HepG2 (cell line): ENCODE data around the gene ERCC5. TPM values are rescaled to one million over a fixed set of nuclear protein-coding genes. Genes with fewer than 3 reads are reported as not detected.
A peak's percentile ranks its signal among the peaks of the same experiment; 100 is the strongest.

Experiments used
- CREB1 ChIP-seq, 2 experiments: fragments of 450-650 bp in 1 of 2; IDR thresholded peaks; 2 replicates each; pipeline ENCODE4 v1.6.1; 2016 to 2017; ENCODE audit warnings: control low read depth in 1 of 2, mild to moderate bottlenecking in 1 of 2, missing compliant biosample characterization in 1 of 2, missing genetic modification characterization in 1 of 2
- ELF4 ChIP-seq: sonication (generic); formaldehyde crosslinking; IDR thresholded peaks from 2 replicates; pipeline ENCODE4 v1.5.0; 2020; ENCODE audit warnings: missing genetic modification reagents, mild to moderate bottlenecking, moderate library complexity, borderline replicate concordance
- MED13 ChIP-seq: sonication (generic); formaldehyde crosslinking; IDR thresholded peaks from 2 replicates; pipeline ENCODE4 v1.5.0; 2020; ENCODE audit warnings: missing genetic modification reagents
- MTF2 ChIP-seq: sonication (generic); formaldehyde crosslinking; IDR thresholded peaks from 2 replicates; pipeline ENCODE4 v1.5.0; 2020; ENCODE audit warnings: missing genetic modification reagents, borderline replicate concordance
- NFATC3 ChIP-seq: sonication (generic); formaldehyde crosslinking; IDR thresholded peaks from 2 replicates; pipeline ENCODE4 v1.5.1; 2020; ENCODE audit warnings: mild to moderate bottlenecking, missing genetic modification reagents
- PCBP1 ChIP-seq: fragments of 200-400 bp; formaldehyde crosslinking; IDR thresholded peaks from 2 replicates; pipeline ENCODE4 v1.6.1; 2017; ENCODE audit warnings: mild to moderate bottlenecking, low read depth, low read length, borderline replicate concordance
- PRMT3 ChIP-seq: sonication (generic); formaldehyde crosslinking; IDR thresholded peaks from 2 replicates; pipeline ENCODE4 v1.8.1; 2022; ENCODE audit warnings: low read depth, mild to moderate bottlenecking, moderate library complexity, missing genetic modification reagents, borderline replicate concordance
- RBAK ChIP-seq: sonication (generic); formaldehyde crosslinking; IDR thresholded peaks from 2 replicates; pipeline ENCODE4 v1.5.1; 2020; ENCODE audit warnings: mild to moderate bottlenecking, missing genetic modification reagents
- SP5 ChIP-seq: IDR thresholded peaks from 2 replicates; pipeline ENCODE4 v1.6.1; 2016; ENCODE audit warnings: low read depth, borderline replicate concordance
- ZNF224 ChIP-seq: sonication (generic); formaldehyde crosslinking; IDR thresholded peaks from 2 replicates; pipeline ENCODE4 v1.5.0; 2020; ENCODE audit warnings: mild to moderate bottlenecking, missing genetic modification reagents
- ZNF230 ChIP-seq: sonication (generic); formaldehyde crosslinking; IDR thresholded peaks from 2 replicates; pipeline ENCODE4 v1.4.0; 2020; ENCODE audit warnings: mild to moderate bottlenecking, missing genetic modification reagents
- ZNF441 ChIP-seq: sonication (generic); formaldehyde crosslinking; IDR thresholded peaks from 2 replicates; pipeline ENCODE4 v1.7.0; 2021; ENCODE audit warnings: missing genetic modification reagents, borderline replicate concordance
- ZNF484 ChIP-seq: sonication (generic); formaldehyde crosslinking; IDR thresholded peaks from 2 replicates; pipeline ENCODE4 v1.5.1; 2020; ENCODE audit warnings: mild to moderate bottlenecking, low read depth, missing genetic modification reagents, borderline replicate concordance
- ZNF547 ChIP-seq: sonication (generic); formaldehyde crosslinking; IDR thresholded peaks from 2 replicates; pipeline ENCODE4 v1.5.1; 2020; ENCODE audit warnings: mild to moderate bottlenecking, missing genetic modification reagents
- ZNF619 ChIP-seq: sonication (generic); formaldehyde crosslinking; IDR thresholded peaks from 2 replicates; pipeline ENCODE4 v1.4.0; 2020; ENCODE audit warnings: mild to moderate bottlenecking, missing genetic modification reagents
- polyA plus RNA-seq, 8 experiments: library from polyadenylated mRNA; depleted of rRNA in 3 of 8; stranded (reverse) in 7 of 8; unstranded in 1 of 8; fragments of >200 nt; fragmentation: Illumina TruSeq in 4 of 8; extraction: Trizol in 4 of 8; gene quantifications; 2 replicates each; pipeline versions ENCODE4 v1.2.1 to v1.2.3, GENCODE V29; 2011 to 2016; ENCODE audit warnings: low read depth in 4 of 8, missing spikeins in 1 of 8, mixed read lengths in 1 of 8; ENCODE audit not compliant: insufficient read depth in 1 of 8
- total RNA-seq, 5 experiments: library from RNA; depleted of rRNA; stranded (reverse); fragments of >200 nt; fragmentation: Illumina TruSeq; extraction: Trizol; gene quantifications; 2 replicates each; pipeline ENCODE4 v1.2.3, GENCODE V29; 2016; ENCODE audit warnings: low read depth in 1 of 5
- TF ChIP-seq, protein P1 (sequence below): sonication (generic); formaldehyde crosslinking; IDR thresholded peaks from 2 replicates; pipeline ENCODE4 v1.9.0; 2021; ENCODE audit warnings: mild to moderate bottlenecking, missing genetic modification reagents
- TF ChIP-seq, protein P2 (sequence below): sonication (generic); formaldehyde crosslinking; IDR thresholded peaks from 2 replicates; pipeline ENCODE4; 2020; ENCODE audit warnings: missing genetic modification reagents, mild to moderate bottlenecking, borderline replicate concordance
- TF ChIP-seq, protein P3 (sequence below): sonication (generic); formaldehyde crosslinking; IDR thresholded peaks from 2 replicates; pipeline ENCODE4 v1.8.0; 2022; ENCODE audit warnings: mild to moderate bottlenecking, missing genetic modification reagents, borderline replicate concordance

Gene ERCC5
- total and polyA plus RNA-seq, 2 of the 13 experiments (the other 11 are each of a cell fraction or from before 2014, with no cell fraction given): 12.9 to 35.5 TPM

DNA sequence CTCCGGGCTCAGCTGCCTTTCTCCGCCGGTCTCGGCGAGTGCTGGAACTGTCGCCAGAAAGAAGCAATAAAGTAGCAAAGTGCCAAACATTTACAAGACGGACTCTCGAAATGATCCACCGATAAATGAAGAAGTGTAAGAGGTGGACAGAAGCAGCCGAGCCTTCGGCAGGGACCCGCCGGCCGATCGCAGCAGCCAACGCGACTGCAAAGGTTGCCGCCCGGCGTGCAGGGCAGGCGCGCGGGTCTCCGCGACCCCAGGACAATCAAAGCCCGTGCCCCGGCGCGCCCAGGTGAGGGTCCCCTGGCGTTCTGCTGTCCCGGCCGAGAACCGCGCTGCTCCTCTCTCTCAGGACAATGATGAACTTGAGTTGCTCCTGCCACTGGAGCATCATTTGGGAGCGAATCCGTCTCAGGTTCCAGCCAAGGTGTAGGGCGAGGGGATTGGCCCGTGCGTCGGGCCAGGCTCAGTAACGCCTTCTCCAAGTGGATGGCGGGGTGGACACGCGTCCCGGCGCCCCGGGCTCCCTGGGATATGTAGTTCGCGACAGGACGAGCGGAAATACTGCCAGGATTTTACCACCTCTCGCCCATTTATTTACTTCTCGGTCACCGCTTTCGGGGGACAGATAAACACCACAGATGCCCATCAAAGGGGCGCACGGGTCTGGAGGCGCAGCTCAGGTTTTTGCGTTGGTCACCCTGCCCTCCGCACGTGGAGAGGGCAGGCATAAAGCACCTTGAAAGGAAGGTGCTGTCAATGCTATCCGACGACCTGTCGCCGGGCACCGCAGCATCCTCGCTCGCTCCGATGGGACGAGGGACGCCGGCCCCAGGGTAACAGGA lies 47.0 kb upstream of the ERCC5 start, which contains the start of the genes BIVM and POGLUT2 (continued):
- TF ChIP-seq, protein P1, sequence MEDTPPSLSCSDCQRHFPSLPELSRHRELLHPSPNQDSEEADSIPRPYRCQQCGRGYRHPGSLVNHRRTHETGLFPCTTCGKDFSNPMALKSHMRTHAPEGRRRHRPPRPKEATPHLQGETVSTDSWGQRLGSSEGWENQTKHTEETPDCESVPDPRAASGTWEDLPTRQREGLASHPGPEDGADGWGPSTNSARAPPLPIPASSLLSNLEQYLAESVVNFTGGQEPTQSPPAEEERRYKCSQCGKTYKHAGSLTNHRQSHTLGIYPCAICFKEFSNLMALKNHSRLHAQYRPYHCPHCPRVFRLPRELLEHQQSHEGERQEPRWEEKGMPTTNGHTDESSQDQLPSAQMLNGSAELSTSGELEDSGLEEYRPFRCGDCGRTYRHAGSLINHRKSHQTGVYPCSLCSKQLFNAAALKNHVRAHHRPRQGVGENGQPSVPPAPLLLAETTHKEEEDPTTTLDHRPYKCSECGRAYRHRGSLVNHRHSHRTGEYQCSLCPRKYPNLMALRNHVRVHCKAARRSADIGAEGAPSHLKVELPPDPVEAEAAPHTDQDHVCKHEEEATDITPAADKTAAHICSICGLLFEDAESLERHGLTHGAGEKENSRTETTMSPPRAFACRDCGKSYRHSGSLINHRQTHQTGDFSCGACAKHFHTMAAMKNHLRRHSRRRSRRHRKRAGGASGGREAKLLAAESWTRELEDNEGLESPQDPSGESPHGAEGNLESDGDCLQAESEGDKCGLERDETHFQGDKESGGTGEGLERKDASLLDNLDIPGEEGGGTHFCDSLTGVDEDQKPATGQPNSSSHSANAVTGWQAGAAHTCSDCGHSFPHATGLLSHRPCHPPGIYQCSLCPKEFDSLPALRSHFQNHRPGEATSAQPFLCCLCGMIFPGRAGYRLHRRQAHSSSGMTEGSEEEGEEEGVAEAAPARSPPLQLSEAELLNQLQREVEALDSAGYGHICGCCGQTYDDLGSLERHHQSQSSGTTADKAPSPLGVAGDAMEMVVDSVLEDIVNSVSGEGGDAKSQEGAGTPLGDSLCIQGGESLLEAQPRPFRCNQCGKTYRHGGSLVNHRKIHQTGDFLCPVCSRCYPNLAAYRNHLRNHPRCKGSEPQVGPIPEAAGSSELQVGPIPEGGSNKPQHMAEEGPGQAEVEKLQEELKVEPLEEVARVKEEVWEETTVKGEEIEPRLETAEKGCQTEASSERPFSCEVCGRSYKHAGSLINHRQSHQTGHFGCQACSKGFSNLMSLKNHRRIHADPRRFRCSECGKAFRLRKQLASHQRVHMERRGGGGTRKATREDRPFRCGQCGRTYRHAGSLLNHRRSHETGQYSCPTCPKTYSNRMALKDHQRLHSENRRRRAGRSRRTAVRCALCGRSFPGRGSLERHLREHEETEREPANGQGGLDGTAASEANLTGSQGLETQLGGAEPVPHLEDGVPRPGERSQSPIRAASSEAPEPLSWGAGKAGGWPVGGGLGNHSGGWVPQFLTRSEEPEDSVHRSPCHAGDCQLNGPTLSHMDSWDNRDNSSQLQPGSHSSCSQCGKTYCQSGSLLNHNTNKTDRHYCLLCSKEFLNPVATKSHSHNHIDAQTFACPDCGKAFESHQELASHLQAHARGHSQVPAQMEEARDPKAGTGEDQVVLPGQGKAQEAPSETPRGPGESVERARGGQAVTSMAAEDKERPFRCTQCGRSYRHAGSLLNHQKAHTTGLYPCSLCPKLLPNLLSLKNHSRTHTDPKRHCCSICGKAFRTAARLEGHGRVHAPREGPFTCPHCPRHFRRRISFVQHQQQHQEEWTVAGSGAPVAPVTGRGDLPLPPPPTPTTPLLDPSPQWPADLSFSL (CRISPR knock-in tag): no peak
- no peak for TF ChIP-seq PRMT3 (CRISPR knock-in tag)
- no peak for TF ChIP-seq MED13 (CRISPR knock-in tag)
- no peak for TF ChIP-seq SP5 (CRISPR knock-in tag)
- TF ChIP-seq ZNF230 (CRISPR knock-in tag): no peak
- TF ChIP-seq NFATC3 (CRISPR knock-in tag): 0 out of 2 replicates have a peak, but pooled peaks have one; percentile 71
- TF ChIP-seq RBAK (CRISPR knock-in tag): no peak
- TF ChIP-seq, protein P2, sequence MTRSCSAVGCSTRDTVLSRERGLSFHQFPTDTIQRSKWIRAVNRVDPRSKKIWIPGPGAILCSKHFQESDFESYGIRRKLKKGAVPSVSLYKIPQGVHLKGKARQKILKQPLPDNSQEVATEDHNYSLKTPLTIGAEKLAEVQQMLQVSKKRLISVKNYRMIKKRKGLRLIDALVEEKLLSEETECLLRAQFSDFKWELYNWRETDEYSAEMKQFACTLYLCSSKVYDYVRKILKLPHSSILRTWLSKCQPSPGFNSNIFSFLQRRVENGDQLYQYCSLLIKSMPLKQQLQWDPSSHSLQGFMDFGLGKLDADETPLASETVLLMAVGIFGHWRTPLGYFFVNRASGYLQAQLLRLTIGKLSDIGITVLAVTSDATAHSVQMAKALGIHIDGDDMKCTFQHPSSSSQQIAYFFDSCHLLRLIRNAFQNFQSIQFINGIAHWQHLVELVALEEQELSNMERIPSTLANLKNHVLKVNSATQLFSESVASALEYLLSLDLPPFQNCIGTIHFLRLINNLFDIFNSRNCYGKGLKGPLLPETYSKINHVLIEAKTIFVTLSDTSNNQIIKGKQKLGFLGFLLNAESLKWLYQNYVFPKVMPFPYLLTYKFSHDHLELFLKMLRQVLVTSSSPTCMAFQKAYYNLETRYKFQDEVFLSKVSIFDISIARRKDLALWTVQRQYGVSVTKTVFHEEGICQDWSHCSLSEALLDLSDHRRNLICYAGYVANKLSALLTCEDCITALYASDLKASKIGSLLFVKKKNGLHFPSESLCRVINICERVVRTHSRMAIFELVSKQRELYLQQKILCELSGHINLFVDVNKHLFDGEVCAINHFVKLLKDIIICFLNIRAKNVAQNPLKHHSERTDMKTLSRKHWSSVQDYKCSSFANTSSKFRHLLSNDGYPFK (CRISPR knock-in tag): peak; percentile 48; the same call in 1 of the 2 replicates
- TF ChIP-seq ELF4 (CRISPR knock-in tag): no peak; the same call in 1 of the 2 replicates
- no peak for TF ChIP-seq ZNF619
- no peak for TF ChIP-seq ZNF441 (CRISPR knock-in tag)
- TF ChIP-seq, protein P3, sequence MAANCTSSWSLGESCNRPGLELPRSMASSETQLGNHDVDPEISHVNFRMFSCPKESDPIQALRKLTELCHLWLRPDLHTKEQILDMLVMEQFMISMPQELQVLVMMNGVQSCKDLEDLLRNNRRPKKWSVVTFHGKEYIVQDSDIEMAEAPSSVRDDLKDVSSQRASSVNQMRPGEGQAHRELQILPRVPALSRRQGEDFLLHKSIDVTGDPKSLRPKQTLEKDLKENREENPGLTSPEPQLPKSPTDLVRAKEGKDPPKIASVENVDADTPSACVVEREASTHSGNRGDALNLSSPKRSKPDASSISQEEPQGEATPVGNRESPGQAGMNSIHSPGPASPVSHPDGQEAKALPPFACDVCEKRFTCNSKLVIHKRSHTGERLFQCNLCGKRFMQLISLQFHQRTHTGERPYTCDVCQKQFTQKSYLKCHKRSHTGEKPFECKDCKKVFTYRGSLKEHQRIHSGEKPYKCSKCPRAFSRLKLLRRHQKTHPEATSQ (CRISPR knock-in tag): no peak
- TF ChIP-seq CREB1 (IDR thresholded peaks at IDR 0.05): peak; percentile 90
- peak; percentile 96 for TF ChIP-seq CREB1 (CRISPR knock-in tag; IDR thresholded peaks at IDR 0.05)
- no peak for TF ChIP-seq ZNF547 (CRISPR knock-in tag)
- TF ChIP-seq MTF2 (CRISPR knock-in tag): no peak
- no peak for TF ChIP-seq ZNF484
- 0 out of 2 replicates have a peak, but pooled peaks have one; percentile 50 for TF ChIP-seq PCBP1
- TF ChIP-seq ZNF224 (CRISPR knock-in tag): peak; percentile 59; the same call in 1 of the 2 replicates
